Astrocyte of the spinal cord (primary cell): ENCODE results near the gene AKR1C1.
"Not testable (repeated sequence)": the region's sequence is repeated elsewhere in the genome, so short reads cannot be mapped to it uniquely, and the experiment has no call there.

Source experiments
- DNase-seq: peaks from one replicate; pipeline ENCODE4 v3.0.0; 2011; ENCODE audit warnings: low read depth, low spot score
- H3K4me3 ChIP-seq: 2 replicates; pipeline ENCODE4 v1.5.1; 2011; ENCODE audit warnings: low read depth, mild to moderate bottlenecking, low read length, moderate library complexity
- in situ Hi-C: cut with HindIII; loops from 2 replicates; pipeline ENCODE4 v1.10.0; 2017; ENCODE audit warnings: low sequenced_read_pairs
- TF ChIP-seq, protein P1 (sequence below): IDR thresholded peaks from 2 replicates; pipeline ENCODE4 v1.5.1; 2012; ENCODE audit warnings: low read depth, mild to moderate bottlenecking, low read length, inconsistent platforms

AKR1C1 gene

DNA sequence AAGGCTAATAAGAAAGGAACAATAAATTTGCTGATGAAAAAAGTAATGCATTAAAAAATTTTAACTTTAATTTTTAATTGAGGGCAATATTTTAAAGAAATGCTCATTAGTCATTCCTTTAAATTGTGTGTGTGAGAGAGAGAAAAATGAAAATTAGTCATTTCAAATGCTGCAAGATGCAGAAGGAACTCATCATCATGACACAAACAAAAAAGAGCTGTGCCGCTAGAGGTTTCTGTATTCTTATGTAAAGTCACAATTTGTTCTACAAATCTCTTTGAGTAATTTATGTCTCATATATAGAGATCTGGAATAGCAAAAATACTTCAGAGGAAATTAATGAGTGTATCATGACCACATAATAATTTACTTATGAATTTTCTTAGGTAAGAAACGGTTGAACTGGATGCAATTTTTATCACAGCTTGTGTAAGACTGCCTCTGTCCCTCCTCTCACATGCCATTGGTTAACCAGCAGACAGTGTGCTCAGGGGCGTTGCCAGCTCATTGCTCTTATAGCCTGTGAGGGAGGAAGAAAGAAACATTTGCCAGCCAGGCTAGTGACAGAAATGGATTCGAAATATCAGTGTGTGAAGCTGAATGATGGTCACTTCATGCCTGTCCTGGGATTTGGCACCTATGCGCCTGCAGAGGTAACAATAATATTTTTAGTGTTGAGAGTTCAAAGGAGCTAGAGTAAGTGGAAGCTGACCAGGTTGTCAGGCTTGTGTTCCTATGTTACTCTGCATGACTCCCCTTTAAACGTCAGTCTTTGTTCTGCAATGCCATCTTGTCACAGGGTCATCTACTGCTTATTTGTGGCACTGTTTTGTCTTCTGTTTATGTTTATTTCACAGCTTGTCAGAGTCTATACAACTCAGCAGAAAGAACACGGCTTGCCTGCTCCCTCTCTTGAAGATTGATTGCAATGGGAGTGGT, at the start of gene AKR1C1:
Gene AKR1C1 (plus strand): TSS at position 540 of the 939 bp plus-strand sequence. CDS start 30 bp downstream, at position 570.
- peak; percentile 38 for DNase-seq
- in situ Hi-C loops, result not testable (repeated sequence)
- H3K4me3 ChIP-seq, result peak within 1 kb of the TSS; percentile 13

DNA sequence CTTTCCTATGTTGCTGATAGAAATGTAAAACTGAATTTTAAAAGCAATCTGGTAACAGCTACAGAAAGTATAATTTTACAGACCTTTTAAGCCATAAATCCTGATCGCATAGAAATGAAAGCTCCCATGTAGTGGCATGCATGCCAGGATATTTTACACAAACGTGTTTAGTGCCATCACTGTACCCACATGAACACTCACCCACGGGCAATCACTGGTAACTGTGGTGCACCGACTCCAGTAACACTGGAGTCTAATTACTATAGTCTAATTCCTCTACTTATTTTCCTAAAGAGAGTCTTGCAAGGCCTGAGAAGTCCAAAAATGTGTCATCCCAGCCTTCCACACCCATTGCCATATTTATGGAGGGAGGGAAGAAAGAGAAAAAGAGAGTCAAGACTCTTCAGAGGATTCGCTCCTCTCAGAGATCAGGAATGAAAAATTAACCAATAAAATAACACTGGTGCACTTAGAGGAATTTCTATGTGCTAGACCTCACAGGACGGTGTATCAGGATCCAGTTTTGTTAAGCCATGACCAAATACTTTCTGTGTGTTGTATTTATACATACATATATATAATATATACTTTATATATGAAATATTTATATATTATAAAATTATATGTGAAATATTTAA, 48.9 kb upstream of the AKR1C1 start:
- TF ChIP-seq, protein P1, sequence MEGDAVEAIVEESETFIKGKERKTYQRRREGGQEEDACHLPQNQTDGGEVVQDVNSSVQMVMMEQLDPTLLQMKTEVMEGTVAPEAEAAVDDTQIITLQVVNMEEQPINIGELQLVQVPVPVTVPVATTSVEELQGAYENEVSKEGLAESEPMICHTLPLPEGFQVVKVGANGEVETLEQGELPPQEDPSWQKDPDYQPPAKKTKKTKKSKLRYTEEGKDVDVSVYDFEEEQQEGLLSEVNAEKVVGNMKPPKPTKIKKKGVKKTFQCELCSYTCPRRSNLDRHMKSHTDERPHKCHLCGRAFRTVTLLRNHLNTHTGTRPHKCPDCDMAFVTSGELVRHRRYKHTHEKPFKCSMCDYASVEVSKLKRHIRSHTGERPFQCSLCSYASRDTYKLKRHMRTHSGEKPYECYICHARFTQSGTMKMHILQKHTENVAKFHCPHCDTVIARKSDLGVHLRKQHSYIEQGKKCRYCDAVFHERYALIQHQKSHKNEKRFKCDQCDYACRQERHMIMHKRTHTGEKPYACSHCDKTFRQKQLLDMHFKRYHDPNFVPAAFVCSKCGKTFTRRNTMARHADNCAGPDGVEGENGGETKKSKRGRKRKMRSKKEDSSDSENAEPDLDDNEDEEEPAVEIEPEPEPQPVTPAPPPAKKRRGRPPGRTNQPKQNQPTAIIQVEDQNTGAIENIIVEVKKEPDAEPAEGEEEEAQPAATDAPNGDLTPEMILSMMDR, result no peak
- no peak overlapping the region for H3K4me3 ChIP-seq
- in situ Hi-C loops, result no loop called here
- no peak for DNase-seq

DNA sequence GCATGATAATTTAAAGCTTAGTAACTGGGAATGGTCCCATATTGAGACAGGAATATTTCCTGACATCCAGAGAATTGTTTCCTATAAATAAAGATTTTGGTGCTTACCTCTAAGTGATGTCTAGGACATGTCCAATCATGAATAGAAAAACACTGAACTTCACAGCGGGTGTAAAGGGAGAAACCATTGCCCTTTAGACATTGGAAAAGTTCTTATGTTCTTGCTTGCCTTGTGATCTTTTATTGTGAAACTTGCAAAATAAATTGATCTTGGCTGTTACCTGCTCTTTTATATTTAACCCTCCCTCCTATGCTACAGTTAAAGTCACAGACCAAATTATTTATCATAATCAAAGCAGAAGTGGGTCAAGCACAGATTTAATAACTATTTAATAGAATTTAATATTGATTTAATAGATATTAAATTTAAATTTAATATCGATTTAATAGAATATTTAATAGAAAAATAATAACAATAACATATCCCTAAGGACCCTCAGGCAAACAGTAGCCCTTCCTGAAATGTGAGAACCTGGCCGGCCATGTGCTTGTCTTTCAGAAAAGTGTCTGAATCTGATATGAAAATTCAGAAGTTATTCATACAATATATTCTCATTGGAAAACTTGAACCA, 47.0 kb upstream of the AKR1C1 start:
- DNase-seq, result no peak
- TF ChIP-seq, protein P1, result no peak
- in situ Hi-C loops, result no loop called here
- H3K4me3 ChIP-seq, result no peak overlapping the region

DNA sequence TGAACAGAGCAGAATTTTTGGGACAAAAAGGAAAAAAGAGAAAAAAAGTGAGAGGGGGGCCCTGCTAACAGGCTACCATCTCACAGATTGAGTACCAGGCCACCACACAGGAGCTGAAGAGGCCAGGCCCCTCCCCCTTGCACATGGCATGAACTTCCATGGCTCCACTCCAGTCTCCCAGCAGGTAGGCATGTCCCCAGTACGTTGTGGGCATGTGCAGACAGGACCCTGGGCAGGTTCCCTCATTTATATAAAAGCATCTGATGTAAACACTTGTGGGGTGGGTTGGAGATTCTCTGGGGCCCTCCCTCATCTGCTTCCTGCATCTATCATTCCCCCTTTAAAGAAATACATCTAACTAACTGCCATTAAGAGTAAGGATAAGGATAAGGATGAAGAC, 45.0 kb upstream of the AKR1C1 start:
- in situ Hi-C loops, result no loop called here
- no peak for DNase-seq
- no peak overlapping the region for H3K4me3 ChIP-seq
- TF ChIP-seq, protein P1, result no peak

DNA sequence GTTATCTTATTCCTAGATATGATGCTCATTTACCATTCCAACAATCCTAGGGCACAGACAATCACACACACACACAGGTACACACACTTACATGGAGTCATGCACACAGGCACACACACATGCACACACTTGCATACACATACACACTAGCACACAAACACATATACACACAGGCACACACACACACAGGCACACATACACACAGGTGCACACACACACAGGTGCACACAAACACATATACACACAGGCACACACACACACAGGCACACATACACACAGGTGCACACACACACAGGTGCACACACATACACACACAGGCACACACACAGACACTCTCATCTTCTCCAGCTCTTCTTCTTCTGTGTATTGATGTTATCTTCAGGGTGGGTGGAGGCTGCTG, 38.7 kb upstream of the AKR1C1 start:
- in situ Hi-C loops, H3K4me3 ChIP-seq, DNase-seq: not testable (repeated sequence)

DNA sequence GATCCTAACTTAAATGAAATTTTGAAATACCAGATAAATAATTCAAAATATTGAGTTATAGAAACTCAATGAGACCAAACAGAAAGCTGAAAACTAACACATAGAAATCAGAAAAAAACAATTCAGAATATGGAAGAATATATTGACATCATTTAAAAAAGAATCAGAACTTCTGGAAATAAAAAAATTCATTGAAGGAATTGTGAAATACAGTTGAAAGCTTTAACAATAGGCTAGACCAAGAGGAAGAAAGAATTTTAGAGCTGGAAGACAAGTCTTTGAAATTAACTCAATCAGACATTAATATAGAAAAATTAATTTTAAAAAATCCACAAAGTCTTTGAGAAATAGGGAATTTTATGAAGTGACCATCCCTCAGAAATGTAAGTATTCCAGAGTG, 36.8 kb upstream of the AKR1C1 start:
- no peak overlapping the region for H3K4me3 ChIP-seq
- in situ Hi-C loops, result no loop called here
- TF ChIP-seq, protein P1, result no peak
- DNase-seq, result no peak

DNA sequence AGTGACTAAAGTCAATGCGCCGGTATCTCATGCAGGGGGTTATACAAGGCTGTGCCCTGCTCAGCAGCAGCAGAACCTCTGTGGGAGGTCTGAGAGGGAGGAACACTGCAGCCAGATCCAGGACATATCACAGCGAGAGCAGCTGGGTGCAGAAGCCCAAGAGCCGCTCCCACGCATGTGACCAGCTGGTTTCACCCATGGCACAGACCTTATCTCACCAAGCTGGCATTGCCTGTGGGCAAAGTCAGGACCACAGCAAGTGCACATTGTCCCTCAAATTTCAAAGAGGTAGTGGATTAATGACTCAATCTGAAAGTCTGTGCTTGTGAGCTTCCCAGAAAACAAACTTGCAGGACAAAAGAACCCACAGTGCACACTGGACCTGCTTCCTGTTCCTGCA, 31.6 kb upstream of the AKR1C1 start:
- H3K4me3 ChIP-seq, result no peak overlapping the region
- TF ChIP-seq, protein P1, result no peak
- DNase-seq, result no peak
- in situ Hi-C loops, result no loop called here
